Astrocyte (in vitro differentiated cells and primary cell): ENCODE measurements around the gene DNAH11.

ENCODE experiments used
- CTCF ChIP-seq: IDR thresholded peaks from 2 replicates; pipeline ENCODE4 v1.5.1; 2011; ENCODE audit warnings: low read depth, mild to moderate bottlenecking, inconsistent platforms, low read length, moderate library complexity; ENCODE audit not compliant: insufficient read depth
- EZH2 ChIP-seq: IDR thresholded peaks from 2 replicates; pipeline ENCODE4 v1.6.1; 2012; ENCODE audit warnings: mild to moderate bottlenecking, low read length, inconsistent platforms; ENCODE audit not compliant: insufficient read depth

- TF ChIP-seq CTCF (no peak), EZH2 (no peak)
Observed at GRCh38 chr7:21912931-21913780, 370.3 kb downstream of the DNAH11 start.
